Stimulated activated CD8-positive, alpha-beta memory T cell treated with anti-CD3 and anti-CD28 coated beads, Interleukin-4, amount 100 ng/mL, for 24 hours (primary cell): ENCODE measurements around the gene CACNA2D3.

Experiments
- DNase-seq: peaks from one replicate; pipeline ENCODE4 v3.0.0-alpha.2; 2020; ENCODE audit warnings: low read depth

The CACNA2D3 gene

DNA sequence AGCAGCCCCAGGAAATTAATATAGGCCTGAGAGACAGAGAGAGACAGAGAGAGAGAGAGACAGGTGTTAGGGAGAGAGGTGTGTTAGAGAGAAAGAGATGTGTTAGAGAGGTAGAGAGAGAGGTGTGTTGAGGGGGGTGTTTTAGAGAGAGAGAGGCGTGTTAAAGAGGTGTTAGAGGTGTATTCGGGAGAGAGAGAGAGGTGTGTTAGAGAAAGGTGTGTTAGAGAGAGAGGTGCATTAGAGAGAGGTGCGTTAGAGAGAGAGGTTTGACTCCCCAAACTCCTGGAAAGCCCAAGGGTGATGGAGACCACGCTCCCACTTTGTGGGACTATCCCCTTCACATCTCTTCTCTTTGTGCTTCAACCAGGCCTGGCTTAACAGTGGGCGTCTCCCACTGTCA is 95.5 kb downstream of the CACNA2D3 start:
- DNase-seq: no peak

- no peak for DNase-seq
Measured at GRCh38 chr3:54222316-54222715, 100.0 kb downstream of the CACNA2D3 start.

- DNase-seq: no peak
Measured at GRCh38 chr3:54223063-54223462, 100.7 kb downstream of the CACNA2D3 start.

GRCh38 chr3:54225841-54226528 is 103.6 kb downstream of the CACNA2D3 start:
- no peak for DNase-seq

DNA sequence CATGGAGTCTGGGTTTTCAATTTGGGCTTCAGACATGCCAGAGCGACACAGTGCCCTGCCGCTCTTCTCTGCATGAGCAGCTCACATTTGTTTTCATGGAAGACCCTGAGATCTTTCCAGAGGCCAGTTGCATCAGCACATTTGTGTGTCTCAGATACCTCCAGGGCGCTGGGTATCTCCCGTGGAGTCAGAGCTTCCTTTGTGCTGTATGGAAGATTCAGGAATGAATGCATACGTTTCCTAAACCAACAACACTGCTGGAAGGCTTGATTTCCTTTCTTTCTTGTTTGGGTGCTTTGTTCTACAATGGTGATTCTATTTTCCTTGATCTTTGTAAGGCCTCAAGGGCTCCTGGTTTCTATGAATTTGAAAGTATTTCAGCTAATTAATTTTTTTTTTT is 106.5 kb downstream of the CACNA2D3 start:
- DNase-seq: no peak

- no peak for DNase-seq
Measured at GRCh38 chr3:54232618-54233017, 110.3 kb downstream of the CACNA2D3 start.

DNA sequence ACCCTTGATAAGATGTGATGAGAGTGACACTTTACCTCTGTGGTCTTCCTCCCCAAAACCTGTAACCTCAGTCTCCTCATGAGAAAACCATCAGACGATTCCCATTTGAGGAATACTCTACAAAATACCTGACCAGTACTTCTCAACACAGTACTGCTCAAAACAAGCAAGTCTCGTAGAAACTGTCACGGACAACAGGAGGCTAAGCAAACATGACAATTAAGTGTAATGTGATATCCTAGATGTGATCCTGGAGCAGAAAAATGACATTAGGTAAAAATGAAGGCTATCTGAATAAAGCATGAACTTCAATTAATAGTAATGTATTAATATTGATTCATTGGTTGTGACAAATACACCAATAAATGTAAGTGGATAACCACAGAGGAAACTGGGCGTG is 113.6 kb downstream of the CACNA2D3 start:
- DNase-seq: no peak

GRCh38 chr3:54237109-54237508 is 114.8 kb downstream of the CACNA2D3 start:
- no peak for DNase-seq

- DNase-seq: no peak
Measured at GRCh38 chr3:54237788-54238502, 115.6 kb downstream of the CACNA2D3 start.

DNA sequence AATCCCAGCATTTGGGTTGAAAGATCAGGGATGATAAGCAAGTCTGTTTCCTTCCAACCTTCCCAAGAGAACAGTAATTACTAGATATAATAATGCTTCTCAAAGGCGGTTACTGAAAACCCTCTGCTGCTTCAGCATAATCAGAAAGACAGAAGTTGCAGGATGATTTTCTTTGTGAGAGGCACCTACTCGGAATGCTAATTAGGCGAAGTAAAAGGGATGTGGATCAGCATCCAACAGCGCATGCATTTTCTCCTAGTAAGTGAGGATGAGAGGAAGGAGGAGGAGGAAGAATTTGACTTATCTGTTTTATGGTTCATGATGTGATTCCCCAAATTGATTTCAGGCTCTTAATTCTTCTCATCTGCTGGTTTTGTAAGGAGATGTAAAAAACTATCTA is 118.0 kb downstream of the CACNA2D3 start:
- DNase-seq: no peak

- no peak for DNase-seq
Measured at GRCh38 chr3:54243056-54243931, 120.9 kb downstream of the CACNA2D3 start.

DNA sequence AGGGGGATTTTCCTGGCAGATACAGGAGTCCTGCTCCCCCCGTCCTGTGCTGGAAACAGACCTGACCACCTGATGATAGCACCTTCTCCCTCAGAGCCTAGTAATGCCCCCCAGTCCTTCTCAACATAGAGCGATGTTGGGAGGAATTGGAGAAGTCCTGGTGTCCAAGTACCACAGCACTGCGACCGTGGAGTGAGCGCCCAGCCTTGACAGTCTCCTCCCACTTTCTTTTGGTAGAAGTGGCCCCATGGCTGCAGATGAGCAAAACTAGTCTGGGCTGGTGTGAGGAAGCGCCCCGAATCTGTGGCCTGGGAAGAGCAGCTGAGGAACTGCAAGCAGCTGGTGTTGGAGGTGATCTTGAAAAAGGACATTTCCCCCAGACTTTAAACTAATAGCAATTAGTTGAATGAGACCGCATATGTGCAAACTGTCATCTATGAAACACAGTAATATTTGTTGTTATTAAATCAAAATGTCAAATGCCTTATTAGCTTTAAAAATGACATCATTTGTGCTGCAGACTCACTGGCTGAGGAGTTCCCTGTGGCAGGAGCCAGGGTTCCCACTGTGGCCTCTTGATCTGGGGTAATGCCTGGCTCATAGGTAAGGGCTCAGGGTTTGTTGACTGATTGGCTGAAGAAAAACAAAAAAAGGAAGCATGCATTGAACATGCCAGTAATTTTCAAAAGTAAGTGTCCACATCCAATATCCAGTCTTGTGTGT is 121.8 kb downstream of the CACNA2D3 start:
- DNase-seq: no peak

DNA sequence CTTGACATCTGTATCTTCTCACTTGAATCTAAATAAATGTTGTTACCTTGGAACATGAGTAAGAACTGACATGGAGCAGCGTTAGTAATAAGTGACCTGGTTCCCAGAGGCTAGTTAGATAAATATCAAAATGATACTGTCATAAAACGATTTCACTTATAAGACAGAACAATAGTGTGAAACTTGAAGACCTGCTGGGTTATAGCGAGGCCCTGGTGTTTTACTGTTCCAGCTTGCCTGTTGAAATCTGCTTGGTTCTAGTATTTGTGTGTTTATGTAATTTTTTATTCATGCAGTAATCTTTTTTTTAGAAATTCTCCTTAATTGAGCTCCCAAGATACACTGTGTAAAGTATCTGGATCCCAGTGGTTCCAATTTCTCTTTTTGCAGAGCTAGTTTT is 129.4 kb downstream of the CACNA2D3 start:
- DNase-seq: no peak

DNA sequence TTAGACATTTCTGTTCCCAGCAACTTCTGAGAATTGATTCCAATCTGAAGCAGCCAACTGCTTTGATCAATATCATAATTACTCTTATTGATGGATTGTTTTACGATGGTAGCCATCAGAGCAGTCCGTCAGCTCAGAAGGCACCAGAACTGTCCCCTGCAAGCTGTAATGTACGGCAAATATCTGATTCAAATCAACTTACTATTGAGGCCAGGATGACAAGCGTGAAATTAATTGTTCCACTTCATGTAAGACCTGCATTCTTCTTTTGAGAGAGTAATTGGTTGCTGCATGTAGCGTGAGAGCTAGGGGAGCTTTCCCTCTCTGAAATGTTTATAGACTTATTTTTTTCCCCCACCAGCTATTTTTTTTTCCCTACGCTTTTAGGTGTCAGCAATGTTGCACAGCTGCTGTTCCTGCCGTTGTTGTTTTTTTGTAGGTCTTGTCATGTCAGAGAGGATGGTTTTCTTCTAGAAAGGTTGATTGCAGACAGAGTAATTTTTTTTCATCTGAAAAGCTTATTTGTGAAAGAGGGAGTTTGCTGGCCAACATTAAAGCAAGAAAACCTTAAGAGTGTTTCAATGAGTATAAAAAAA is 134.9 kb downstream of the CACNA2D3 start:
- no peak for DNase-seq

DNA sequence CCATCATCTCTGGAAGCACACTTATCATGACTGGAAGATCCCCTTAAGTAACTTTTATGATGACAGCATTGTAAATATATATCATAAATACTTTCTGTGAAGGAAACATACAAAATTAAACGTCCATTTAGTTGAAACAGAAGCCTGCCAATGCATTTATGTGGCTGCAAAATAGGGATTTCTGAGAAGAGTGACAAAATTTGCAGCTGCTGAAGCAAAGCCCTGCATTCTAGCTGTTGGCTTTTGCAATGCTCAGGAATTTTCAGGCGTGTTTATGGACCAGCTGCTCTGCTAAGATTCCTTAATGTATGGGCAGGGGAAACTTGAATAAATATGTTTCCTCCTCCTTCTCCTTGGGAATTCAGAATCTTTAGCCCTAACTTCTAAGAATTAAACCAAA is 137.3 kb downstream of the CACNA2D3 start:
- DNase-seq: no peak

- DNase-seq: no peak
Measured at GRCh38 chr3:54261141-54261540, 138.8 kb downstream of the CACNA2D3 start.

- DNase-seq: no peak
Measured at GRCh38 chr3:54262541-54262940, 140.2 kb downstream of the CACNA2D3 start.

DNA sequence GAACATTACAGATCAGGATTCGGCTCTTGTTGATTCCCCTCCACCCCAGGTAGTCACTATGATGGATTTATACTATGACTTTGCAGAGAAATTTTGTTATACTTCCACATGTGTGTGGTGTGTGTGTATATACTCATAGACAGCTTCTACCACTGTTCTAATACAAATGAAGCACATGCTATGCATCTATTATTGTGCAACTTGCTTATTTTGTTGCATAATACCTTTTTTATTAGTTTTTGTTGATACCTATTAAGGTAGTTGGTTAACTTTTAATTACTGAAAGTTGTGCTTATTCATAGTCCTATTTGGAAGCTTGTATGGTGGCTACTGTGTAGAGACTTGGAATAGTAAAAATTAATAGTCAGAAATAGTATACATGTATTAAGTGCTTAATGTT is 140.6 kb downstream of the CACNA2D3 start:
- no peak for DNase-seq

DNA sequence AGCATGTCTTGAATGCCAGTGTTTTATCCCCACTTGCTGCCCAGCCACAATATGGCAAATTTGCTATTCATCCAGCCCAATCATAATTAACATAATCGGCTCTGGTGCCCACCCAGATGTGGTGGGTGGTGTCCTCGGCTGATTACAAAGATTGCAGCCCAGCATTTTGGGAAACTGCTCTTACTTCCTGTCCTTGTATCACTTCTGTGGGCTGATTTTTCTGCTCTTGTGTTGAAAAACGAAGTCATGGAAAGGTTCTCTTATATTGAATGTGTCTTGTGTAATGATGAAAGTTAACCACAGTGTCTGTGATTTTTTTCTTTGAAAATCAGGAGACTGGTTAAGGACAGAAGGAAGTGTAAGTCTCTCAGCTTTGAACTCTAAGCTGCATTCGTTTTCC is 141.7 kb downstream of the CACNA2D3 start:
- no peak for DNase-seq

- no peak for DNase-seq
Measured at GRCh38 chr3:54270816-54271526, 148.6 kb downstream of the CACNA2D3 start.

DNA sequence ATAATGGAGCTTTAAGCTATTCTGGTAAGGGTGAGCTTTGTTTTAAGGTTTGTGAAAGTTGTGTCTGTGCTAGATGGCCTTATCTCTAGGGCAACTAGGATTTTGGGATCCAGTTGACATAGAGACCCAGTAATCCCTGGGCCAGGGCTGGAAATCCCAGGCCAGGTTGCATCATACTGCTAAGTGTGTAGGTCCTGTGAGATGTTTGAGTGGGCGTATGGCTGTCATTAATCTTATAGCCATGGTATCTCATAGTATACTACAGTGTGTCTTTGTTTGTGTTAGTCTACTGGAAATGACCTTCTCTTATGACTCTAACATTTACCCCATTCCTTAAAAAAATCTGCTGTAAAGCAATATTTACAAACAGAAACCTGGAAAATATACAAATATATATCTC is 151.4 kb downstream of the CACNA2D3 start:
- DNase-seq: no peak
